HG02610 (cell line): ENCODE data around the gene CSTPP1.
"Not testable (repeated sequence)": the region's sequence is repeated elsewhere in the genome, so short reads cannot be mapped to it uniquely, and the experiment has no call there.

Experiments
- ATAC-seq: cut with Tn5 transposase; IDR thresholded peaks from one replicate; pipeline ENCODE4 v1.9.1; 2021; ENCODE audit warnings: mild to moderate bottlenecking, moderate library complexity; ENCODE audit not compliant: unreplicated experiment

CSTPP1 gene

DNA sequence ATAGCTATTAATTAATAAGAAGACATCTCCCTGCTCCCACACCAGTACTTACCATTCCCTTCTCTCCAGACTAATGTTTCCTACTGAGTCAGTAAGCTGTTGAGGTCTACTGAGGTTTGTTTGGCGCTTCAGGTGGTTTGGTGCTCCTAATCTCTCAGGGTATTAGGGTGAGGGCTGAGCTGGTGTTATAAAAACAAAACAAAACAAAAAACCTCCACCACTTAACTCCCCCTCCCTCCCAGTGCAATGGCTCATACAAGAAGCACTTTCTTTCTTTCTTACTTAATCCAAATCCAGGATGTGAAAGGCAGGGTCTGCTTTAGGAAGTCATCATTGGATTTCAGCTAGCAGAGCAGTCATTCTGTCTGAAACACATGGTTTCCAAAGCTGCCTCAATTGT lies 15.3 kb downstream of the CSTPP1 start:
- no peak for ATAC-seq

DNA sequence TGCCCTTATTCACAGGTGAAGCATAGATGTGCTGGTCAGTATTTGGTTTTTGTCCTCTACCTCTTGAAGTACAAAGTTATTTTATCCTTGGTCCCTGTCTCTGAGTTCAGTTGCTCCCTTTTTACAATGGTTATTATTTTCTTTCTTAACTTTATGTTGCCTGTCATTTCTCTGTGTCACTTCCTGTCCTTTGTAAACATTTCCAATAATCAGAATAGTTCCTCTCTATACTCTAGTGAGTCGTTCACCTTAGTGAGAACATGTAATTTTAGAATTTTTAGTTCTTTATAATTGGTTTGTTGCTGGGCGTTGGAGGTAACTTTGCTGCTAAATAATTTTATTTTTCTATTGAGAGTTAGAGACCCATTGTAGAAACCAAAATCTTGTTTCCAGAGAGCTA lies 16.0 kb downstream of the CSTPP1 start:
- ATAC-seq = no peak

DNA sequence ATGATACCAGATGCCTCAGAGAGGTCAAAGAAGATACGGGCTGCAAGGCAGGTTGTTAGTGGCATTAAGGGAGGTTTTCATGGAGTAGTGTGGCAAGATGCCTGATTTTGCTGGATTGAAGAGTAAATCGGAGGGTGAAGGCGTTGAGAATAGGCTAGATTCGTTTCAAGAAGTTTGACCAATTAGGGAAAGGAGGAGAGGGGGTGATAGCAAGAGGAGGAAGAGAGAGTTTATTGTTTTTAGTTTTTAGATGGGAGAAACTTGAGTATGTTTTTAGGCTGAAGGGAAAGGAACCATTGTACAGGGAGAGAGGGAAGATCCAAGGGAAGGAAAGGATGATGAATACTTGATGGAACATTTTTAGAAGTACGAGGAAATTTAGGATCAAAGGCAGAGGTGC lies 16.5 kb downstream of the CSTPP1 start:
- no peak for ATAC-seq

DNA sequence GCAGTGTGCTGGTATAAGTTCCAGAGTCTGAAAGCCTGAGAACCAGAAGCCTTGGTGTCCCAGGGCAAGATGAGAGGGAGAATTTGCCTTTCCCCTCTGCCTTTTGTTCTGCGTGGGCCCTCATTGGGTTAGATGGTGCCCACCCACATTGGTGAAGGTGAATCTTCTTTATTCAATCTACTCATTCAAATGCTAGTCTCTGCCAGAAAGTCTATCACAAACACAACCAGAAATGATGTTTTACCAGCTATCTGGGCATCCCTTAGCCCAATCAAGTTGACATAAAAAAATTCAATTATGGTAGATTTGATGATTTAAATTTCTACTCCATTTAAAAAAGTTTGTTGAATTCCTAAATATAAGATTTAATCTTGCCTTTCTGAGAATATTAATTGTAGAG lies 22.2 kb downstream of the CSTPP1 start:
- no peak for ATAC-seq

DNA sequence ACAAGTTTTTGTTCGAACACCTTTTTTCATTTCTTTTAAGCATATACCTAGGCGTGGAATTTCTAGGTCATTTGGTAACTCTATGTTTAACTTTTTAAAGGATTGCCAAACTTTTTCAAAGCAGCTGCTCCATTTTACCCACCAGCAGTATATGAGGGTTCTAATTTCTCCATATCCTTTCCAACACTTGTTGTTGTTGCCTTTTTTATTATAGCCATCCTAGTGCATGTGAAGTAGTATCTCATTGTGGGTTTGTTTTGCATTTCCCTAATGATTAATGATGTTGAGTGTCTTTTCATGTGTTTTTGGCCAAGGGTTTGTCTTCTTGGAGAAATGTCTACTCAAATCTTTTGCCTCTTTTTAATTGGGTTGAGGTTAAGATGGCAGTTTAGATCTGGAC lies 24.5 kb downstream of the CSTPP1 start:
- ATAC-seq = no peak

DNA sequence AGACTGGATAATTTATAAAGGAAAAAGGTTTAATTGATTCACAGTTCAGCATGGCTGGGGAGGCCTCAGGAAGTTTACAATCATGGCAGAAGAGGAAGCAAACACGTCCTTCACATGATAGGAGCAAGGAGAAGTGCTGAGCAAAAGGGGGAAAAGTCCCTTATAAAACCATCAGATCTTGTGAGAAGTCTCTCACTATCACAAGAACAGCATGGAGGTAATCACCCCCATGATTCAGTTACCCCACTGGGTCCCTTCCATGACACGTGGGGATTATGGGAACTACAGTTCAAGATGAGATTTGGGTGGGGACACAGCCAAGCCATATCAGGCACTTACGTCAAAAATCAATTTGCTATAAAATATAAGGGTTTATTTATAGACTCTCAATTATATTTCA lies 25.3 kb downstream of the CSTPP1 start:
- ATAC-seq = not testable (repeated sequence)

DNA sequence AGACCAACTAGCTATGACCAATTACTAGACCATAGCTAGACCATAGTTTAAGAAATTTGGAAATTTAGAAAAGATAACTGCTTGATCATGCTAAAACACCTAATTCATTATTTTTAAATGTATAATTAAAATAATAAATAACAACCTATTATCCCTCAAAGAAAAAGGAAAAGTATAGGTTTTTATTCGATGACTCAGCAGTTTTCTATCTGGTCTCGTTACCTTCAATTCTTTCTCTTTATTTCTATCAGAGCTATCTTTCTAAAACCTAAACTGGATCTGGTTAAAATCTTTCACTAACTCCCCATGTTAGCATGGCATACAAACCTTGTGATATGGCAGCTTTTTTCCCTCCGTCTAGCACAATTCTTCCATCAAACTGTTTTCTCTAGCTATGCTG lies 27.3 kb downstream of the CSTPP1 start:
- ATAC-seq = no peak

DNA sequence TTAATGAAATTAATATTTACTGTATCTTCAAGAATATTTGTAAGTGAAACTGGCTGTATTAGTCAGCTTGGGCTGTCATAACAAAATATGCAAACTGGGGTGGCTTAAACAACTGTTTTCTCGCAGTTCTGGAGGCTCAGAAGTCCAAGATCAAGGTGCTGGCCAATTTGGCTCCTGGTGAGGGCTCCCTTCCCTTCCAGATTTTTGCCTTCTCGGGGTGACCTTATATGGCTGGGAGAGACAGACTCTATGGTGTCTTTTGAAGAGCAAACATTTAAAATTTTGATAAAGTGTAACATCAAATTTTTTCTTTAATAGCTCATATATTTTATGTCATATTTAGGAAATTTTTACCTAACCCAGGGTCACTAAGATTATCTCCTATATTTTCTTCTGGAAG lies 30.2 kb downstream of the CSTPP1 start:
- no peak for ATAC-seq

DNA sequence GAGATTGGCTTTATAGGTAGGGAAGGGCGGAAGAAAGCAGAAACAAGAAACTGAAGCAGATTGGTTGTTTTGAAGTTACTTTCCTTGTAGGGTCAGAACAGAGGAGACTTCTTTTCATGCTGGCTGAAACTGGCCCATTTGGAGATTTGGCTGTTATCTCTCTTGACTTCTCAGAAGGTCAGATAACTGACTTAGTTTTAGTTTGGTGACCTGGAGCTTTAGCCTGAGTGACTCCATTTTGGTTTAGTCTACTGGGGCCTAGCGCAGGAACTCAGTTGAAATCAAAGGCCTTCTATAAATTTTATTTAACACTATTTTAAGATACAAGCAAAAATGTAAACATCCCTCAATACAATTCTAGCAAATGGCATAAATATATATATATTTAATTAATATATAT lies 31.4 kb downstream of the CSTPP1 start:
- no peak for ATAC-seq

DNA sequence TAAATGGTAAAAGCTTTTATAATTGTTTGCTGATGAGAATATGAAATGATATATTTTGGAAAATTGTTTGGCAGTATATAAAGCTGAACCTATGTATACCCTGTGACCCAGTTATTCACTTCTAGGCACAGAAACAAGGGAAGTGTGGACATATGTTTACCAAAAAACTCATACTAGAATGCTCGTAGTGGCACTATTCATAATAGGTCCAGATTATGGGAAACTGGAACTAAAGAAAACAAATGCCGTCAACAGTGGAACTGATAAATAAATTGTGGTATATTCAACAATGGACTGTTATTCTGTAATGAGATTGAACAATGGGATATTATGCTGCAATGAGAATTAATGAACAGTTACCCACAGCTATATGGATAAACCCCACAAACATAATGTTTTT lies 32.8 kb downstream of the CSTPP1 start:
- ATAC-seq = no peak

DNA sequence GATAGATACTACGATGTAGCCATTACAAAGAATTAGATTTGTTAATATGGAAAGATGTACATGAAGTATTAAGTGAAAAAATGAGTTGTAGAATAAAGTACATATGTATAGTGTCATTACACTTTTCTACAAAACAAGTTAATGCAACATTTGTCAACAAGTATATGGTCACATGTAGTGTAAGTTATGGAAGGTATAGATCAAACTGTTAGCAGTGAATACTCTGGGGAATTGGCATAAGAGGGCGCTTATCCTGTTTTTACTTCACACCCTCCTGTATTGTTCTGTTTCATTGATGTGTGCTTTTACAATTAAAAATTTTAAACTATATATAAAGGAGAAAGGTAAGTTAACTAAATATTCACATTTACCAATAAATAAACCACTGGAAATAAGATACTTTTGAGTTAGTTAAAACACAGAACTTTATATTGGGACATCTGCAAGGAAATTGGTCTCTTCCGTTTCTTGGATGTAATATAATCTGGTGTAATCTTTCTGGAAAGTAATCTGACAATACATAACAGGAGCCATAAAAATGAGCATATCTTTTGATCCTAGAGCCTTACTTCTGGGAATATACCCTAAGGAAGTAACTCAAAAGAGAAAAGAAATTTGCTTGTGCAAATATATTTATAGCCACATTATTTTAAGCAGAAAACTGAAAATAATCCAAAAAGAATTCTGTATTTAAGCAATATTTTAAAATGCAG lies 34.5 kb downstream of the CSTPP1 start:
- ATAC-seq = no peak

DNA sequence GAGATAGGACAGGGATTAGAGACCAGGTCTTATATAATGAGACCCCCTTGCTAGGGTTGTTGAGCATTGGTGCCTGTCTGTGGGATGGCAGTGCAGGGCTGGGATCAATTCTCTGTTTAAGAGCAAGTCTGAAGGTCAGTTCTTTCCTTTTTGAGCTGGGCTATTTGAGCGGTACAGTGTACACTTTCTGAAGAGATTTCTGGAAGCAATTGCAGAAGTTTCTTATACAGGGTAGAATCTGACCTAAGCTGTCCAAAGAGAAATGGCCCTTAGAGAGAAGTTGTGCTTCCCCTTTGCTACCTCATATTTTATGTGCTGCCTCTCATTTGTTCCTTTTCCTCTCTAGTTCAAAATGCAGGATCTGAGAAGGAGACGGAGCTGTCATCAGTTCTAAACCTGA lies 35.8 kb downstream of the CSTPP1 start:
- ATAC-seq = no peak

DNA sequence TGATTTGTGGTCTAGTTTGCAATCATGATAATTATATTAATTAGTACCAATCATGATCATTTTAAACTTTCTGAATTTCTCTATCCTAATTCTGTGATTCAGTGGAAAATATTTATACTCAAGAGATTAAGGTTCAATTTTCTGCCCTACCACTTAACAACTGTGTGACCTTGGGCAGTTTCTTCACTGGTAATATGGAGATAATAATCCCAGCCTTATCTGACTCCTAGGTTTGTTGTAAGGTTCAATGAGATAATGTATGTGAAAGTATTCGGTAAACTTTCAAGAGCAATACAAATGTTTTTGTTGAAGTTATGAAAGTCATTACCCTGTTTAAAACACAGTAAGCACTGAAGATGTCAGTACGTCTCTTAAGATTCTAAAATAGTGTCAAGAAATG lies 36.3 kb downstream of the CSTPP1 start:
- ATAC-seq = no peak

DNA sequence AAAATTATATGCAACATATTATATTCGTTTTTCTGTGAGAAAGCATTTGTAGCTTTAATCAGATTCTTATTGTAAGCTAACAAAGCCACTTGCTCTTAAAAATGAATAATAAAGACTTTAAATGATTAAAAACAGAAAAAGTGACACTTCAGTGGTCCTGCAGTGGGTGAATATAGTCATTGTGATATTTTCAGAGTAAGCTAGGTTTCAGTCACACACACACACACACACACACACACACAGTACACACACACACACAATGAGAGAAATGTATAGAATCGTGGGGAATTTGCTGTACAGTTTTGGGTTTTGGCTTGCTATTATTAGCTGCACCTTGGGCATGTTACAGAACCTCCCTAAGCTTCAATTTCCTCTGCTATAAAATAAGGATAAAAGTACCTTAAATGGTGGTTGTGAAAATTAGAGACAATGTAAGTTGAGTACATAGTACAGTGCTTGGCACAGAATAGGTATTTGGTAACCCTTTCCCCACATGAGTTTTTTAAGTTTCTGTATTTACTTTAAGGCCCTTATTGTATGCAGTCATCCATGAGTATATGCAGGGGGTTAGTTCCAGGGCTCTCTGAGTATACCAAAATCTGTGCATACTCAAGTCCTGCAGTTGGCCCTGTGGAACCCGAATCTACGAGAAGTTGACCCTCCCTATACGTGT lies 39.8 kb downstream of the CSTPP1 start:
- peak; percentile 54 for ATAC-seq

DNA sequence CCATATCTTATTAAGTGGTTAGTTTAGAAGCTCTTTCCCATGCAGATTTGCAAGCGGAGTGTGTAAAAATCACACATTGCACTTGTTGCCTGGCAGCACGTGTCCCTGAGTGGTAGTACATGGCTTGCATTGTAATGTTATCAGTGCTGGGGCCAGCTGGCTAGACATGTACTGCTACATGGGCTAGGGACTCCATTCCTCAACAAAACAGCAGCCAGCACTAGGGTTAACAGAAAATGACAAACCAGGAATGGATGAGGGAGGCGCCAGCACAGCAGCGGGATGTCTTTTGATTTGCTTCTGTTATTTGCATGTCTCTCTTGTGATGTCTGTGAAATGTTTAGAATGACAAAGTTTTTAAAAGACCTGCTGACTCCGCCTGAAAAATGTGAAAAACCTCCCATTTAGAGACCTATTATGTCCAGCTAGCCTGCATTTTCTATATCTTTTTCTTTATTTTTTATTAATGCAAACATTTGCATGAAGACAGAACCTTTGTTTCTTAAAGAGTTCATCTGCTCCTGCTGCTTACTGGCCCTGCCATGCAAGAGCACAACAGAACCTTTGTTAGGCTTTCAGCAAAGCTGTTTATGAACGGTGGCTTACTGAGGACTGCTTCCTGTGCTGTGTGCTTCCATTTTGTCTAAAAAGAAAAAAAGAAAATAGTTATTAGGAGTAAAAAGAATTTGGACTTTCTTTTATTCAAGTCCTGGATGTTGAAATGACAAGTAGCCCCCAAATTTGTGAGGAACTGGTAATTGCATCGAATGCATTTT lies 40.7 kb downstream of the CSTPP1 start:
- ATAC-seq = no peak

DNA sequence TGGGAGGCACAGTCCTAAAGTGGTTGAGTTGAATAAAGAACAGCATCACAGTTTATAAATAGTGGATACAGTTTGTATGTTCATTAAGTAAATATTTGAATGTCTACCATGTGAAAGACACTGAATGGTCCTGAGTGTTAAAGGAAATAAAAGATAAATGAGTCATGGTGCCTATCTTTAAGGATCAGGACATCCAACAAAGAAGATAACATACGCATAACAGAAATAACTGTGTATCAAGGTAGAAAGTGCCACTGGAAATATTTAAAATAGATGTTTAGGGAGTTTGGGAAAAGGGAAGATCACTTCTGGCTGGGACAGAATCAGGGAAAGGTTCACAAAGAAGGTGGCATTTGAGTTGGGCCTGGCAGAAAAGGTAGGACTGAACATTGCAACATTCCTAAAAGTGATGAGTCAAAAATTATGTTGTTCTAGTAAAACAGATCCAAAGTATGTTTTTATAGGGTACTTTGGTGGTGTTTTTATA lies 41.5 kb downstream of the CSTPP1 start:
- ATAC-seq = no peak

DNA sequence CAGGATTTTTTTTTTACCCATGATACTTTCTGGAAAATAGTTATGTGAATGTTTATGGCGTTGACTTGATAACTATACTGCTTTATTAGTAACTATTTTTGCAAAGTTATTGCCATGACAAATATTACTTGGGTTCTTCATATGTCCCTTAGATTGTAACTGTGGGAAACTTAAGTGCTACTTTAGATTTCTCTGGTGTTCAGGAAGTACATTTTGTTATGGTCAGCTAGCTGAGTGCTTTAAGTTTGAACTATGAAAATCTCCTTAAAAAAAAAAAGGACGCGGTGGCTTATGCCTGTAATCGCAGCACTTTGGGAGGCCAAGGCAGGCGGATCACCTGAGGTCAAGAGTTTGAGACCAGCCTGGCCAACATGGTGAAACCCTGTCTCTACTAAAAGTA lies 42.8 kb downstream of the CSTPP1 start:
- ATAC-seq = no peak

DNA sequence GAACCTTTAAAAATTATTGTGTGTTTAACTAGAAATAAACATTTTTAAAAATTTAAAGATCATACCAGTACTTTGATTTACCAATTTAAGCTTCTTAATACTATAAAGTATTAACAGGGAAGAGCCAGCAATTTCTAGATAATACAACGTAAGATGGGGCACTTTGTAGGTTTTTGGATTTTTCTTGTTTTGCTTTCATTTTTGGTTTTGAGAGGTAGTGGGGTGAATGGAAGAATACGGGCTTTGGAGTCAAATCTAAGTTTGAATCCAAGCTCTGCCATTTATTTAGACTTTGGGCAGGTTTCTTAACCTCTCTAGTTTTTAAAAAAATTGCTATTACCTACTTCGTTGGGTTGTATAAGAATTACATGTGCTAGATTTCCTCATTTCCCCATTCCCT lies 44.9 kb downstream of the CSTPP1 start:
- ATAC-seq = no peak

DNA sequence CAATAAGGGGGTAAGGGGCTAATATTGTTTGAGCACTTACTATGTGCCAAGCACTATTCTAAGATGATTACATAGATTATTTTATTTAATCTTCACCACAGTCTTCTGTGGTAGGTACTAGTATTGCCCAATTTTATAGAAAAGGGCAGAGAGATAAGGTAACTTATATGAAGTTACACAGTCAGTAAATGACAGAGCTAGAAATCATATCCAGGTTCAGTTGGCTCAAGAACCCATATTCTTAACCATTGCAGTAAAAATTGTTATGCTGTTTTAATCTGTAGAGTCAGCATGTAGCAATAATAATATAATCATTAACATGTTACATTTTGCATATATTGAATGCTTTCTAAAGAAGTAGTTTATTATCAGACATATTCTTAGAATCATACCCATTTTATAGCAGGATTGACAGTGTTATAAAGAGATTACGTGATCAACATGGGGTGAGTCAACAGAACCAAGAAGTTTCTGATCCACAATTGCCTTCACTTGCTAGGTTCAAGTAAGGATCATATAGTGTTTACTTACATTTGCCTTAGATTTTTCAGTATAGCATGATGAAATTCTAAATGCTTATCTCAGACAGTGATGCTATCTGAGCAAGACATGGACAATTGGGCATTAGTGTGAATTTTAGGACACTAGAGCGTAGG lies 46.4 kb downstream of the CSTPP1 start:
- ATAC-seq = no peak

DNA sequence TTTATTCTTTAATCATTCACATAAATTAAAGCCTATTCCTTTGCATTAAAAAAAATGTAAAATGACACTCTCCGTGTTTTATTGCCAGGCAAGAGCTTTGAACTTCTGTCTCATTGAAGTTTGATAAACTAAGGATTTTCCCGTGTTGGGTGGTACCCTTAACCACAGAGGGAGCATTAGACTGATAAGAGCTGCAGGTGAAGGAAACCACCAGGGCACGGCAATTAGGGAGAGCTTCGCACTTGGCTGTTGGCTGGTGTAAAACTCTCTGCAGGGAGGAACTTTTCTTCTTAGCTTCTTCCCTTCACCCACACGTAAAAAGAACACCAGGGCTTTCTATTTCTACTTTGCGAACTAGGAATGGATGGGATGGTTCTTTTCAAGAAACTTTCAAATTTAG lies 47.0 kb downstream of the CSTPP1 start:
- no peak for ATAC-seq

DNA sequence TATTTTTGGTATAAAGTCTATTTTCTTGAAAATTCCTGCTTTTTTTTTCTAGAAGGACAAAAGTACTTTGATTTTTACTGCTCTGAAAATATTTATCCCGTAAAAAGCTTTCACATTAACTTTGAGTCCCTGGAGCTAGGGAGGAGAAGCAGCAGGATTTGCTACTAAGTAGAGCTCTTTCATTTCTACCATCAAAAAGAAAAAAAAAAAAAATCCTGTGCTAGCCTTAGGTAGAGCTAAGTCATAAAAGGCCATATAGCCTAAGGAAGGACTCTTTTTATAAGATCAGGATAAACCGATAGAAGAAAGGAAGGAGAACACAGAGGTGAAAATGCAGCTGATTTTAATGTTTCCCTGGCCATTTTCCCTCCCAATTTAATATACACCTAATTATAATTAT lies 48.0 kb downstream of the CSTPP1 start:
- no peak for ATAC-seq
